DMS114 treated with DMSO at 0.1 percent for 48 hours (cell line): Measurements from ENCODE around the gene KLRG1.

Experiments
- DNase-seq: peaks from one replicate; lab custom pipeline; 2025; ENCODE audit not compliant: unreplicated experiment; lab: John Stamatoyannopoulos, UW

KLRG1 gene

DNA sequence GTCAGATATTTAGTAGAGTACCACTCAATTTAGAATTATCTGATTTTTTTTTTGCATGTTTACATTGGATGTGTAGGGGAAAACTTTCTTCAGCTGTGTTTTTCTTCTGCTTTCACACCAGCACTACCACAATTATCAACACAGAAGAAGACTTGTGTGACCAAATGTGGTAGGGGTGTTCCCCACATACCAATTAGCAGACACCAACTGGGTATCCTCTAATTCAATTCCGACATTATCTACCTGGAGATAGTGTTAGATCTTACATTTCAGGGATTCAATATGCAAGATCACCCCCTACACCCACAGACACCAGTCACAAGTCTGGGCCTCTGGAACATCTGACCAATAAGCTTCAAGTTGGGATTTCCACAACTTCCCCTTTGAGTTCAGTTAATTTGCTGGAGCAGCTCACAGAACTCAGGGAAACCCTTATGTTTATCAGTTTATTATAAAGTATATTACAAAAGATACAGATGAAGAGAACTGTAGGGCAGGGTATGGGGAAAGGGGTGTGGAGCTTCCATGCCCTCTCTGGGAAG lies 4.1 kb upstream of the KLRG1 start:
- DNase-seq: no peak

DNA sequence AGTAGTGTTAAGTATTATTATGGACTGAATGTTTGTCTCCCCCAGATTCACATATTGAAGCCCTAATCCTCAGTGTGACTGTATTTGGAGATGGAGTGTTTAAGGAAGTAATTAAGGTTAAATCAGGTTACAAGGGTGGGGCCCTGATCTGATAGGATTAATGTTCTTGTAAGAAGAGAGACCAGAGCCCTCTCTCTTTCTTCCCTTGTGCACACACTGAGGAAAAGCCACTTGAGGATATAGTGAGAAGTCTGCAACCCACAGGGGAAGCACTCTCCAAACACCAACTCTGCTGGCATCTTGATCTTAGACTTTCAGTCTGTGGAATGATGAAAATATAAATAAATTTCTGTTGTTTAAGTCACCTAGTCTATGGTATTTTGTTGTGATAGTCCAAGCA lies 2.2 kb upstream of the KLRG1 start:
- no peak for DNase-seq

DNA sequence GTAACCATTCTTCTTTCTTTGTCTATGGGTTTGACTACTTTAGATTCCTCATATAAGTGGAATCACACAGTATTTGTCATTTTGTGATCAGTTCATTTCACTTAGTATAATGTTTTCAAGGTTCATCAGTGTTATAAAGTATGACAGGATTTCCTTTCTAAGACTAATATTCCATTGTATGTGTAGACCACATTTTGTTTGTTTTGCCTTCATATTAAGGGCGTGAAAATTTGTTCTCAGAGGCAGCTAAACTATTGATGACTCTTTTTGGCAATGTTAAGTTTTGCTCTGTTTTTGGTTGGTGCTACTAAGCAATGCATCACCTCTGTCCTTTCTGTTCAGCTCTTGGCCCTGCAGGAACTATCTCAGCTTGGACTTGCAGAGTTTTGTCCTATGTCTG lies 1.7 kb upstream of the KLRG1 start:
- no peak for DNase-seq

DNA sequence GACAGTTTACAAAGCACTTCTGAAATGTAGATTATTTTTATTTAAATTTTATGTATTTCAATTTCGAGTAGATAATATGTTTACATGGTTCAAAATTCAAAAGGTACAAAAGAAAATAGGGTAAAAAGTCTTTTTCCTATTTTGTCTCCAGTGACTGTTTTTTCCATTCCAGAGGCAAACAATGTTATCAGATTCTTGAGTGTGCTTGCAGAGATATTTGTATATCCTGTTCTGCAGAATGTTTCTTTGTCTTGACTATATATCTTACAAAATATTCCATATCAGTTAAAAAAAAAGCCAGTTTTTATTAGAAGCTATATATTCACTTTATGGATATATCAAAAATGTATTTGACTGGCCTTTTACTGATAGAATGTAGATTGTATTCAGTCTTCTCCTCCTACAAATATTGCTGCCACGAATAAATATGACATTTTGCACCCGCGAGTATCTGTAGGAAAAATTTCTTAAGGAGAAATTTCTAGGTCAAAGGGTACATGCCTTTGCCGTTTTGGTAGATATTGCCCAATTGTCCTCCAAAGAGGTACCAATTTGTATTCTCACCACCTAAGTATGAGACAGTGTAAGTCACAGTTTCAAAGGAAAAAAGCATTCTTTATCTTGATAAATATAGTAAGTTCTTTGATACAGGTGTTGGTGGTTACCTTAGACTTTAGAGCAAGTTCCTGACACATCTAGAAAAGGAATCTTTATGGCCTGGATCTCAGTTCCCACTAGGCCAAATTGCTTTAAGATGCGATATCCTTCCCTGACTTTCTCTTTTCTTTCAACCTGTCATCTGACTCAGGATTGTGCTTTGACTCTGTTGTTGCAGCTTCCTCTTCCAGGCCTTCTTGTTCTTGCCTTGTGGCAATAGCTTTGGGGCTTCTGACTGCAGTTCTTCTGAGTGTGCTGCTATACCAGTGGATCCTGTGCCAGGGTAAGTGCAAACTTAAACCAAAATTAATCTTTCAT lies 2.3 kb downstream of the KLRG1 start:
- DNase-seq: no peak

DNA sequence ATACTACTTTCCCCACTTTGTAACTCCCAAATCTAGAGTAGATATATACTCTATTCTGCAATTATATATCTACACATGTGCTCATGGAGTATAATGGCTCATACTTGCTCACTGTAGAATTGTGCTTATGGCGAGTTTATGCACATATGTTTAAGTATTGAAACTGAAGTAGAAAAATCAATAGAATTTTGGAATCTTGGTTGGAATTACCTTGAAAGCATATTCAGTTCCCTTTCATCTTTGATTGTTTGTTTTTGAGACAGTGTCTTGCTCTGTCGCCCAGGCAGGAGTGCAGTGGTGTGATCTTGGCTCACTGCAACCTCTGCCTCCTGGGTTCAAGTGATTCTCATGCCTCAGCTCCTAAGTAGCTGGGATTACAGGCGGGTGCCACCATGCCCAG lies 4.5 kb downstream of the KLRG1 start:
- DNase-seq: no peak

DNA sequence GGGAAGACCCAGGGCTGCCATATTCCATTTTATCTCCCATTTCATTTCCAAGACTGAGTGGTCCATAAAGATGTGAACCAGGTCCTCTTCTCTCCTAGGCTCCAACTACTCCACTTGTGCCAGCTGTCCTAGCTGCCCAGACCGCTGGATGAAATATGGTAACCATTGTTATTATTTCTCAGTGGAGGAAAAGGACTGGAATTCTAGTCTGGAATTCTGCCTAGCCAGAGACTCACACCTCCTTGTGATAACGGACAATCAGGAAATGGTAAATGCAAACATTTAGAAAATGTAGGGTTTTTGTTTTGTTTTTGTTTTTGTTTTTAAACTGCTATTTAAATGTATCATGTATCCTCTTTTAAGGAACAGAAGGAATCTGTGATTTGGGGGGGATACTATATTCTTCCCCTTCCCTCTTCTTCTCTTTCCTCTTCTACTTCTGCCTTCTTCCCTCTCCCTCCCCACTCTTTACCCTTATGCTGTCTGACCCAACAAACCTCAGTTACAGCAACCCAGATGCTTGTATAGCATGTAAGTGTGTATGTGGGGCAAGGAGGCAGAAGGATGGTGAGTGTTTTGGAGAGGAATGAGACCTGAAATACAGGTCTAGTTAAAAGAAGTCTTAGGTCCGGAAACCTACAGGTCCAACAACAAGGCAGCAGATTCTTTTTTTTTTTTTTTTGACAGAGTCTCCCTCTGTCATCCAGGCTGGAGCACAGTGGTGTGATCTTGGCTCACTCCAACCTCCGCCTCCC lies 5.9 kb downstream of the KLRG1 start:
- DNase-seq: no peak

DNA sequence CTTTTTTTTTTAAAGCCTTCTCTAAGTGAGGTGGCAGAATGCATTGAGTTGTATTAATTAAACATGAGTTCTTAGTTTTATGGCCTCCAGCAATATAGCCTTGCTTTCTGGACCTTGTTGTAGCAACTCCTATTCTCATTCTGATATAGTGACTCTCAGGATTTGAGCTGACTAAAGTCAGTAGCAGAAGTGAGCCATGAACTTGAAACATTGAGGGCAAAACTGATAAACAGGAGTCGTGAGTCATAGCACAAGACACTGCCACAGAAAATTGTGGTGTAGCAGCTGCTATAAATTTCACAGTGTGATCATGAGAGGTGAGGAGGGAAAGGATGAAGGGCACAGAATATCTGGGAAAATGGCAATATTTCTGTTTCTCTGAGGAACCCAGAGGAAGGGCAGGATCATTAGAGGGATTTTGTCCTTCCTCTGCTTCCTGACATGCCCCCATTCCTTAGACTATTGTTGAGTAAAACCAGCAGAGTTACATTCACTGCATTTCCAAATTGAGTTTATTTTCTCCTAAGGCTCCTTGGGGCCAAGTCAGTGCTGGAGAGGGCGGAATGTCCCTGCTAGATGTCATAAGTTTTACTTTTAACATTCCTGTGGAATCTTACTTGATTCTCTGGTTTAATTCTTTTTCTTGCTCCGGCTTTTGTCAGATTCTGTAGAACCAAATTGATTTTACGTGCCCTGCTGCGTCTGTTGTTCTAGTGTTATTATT lies 7.5 kb downstream of the KLRG1 start:
- DNase-seq: no peak

DNA sequence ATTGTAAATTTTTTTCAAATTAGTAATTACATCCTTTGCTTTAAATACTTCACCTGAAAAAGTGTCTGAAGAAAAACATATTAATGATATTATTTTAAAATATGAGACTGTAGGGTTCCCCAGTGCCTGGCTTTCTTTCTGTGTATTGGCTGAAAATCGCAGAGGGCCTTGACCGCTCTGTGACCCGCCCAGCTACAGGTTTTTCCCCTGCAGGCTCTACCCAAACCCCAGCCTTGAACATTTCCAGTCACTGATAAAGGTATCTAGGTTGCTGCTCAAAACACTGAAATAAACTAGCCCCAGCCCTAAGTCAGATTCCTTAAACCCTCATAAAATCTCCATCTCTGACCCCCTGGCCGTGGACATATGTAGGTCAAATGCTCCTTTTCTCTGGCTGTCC lies 11.9 kb downstream of the KLRG1 start:
- DNase-seq: no peak

DNA sequence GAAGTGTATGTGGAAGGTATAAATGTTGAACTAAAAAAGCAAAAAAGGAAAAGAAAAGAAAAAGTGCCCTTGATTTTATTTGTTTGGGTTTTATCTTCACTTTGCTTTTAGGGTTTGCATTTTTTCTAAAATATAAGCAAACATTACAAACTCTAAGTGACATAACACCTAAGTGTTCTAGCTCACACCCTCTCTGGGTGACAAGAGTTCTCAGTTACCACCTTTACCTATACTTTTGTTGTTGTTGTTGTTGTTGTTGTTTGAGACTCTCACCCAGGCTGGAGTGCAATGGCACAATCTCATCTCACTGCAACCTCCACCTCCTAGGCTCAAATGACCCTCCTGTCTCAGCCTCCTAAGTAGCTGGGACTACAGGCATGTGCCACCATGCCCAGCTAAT lies 13.0 kb downstream of the KLRG1 start:
- no peak for DNase-seq

DNA sequence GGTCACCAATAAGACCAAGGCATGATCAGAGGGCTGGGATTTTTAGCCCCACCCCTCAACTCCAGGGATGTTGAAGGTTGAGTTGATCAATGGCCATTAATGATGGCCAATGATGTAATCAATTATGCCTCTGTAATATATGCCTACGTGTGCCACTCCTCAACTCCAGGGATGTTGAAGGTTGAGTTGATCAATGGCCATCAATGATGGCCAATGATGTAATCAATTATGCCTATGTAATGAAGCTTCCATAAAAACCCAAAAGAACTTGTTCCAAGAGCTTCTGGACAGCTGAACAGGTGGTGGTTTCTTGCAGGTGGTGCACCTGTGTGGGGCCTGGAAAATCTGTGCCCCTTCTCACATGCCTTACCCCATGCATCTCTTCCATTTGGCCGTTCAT lies 33.2 kb downstream of the KLRG1 start:
- DNase-seq: no peak

DNA sequence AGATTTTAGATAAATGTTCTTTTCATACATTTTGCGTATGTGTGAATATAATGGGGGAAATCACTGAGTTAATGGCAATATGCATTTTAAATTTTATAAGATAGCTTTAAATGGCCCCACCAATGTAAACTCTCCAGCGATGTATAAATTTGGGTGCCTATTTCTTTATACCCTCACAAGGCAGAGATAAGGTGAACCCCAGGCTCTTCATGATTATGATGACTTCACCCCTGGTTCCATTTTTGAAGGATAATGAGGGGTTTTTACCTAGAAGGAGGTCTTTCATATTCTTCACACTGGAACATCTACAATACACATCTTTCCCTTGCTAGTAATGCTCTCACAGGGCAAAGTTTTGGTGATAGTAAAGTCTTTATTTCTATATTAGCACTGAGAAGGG lies 35.2 kb downstream of the KLRG1 start:
- DNase-seq: no peak

DNA sequence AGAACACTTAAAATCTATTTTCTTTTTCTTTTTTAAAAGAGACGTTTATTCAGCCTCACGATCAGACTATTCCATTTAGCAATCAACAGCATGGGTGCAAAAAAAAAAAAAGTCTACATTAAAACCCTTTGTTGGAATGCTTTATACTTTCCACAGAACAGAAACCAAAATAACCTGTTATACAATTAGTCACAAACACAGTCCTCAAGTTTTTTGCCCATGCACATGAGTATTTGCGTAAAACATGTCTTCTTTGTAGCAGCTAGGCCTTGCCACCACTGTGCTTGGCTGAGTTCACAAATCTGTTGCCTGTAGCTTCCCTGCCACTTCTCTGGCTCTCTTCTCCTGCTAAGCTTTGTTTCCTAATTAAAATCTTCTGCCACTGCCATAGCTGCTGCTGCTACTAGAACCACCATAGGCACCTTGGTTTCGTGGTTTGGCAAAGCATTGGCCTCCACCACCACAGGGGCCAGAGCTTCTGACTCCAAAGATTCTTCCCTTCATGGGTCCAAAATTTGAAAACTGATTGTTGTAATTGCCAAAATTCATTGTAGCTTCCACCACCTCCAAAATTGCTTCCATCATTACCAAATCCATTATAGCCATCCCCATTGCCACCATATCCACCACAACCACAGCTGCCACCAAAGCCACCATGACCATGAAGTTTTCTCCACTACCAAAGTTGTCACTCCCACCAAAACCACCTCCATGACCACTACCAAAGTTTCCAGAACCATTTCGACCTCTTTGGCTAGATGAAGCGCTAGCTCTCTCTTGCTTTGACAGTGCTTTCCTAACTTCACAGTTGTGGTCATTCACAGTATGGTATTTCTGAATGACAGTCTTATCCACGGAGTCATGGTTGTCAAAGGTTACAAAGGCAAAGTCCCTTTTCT lies 38.1 kb downstream of the KLRG1 start:
- no peak for DNase-seq

DNA sequence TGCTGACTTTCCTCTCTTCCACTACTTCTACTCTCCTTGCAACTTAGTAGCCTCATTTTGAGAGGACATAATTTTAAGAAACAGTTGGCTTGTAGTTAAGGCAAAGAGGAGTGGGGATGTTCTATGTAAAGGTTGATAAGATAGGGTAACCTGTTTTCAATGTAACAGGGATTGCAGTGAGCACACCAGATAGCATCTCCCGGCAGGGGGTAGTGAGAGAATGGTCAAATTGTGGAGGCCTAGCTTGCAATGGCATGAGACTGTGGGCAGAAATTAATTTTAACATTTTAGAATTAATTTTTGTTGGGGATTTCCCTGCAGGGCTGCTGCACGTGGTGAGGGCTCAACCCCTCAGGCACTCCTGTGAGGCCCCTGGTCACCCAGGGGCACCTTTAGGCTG lies 41.4 kb downstream of the KLRG1 start:
- no peak for DNase-seq

DNA sequence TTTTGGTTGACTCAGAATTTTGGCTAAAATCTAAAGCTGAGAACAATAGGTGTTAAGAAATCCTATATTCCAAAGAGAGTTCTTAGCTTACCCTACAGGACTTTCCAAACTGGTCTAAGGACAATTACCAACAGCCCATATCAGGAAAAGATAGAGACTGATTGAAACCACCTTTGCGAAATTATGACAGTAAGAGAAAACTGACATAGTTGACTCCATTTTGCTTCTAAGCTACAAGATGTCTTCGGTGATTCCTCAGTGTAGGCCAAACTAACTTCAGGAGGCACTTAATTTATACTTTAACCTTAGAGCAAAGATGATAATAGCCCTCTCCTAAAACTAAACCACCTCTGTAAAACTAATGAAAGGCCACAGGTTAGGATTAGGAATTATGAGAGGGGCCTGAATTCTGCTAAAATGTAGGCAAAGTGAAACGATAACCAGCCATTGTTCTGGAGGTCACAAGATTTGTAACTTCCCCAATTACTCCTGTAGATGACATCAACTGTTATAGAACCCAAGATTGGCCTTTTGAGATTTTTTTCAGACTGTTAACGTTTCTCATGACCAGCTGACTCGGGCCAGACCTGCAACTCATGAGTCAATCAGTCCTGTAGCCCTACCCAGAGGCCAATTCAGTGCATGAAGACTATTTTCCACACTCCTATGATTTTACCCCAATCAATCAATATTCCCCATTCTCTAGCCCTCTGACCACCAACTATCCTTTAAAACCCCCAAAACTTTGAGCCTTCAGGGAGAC lies 43.0 kb downstream of the KLRG1 start:
- no peak for DNase-seq

DNA sequence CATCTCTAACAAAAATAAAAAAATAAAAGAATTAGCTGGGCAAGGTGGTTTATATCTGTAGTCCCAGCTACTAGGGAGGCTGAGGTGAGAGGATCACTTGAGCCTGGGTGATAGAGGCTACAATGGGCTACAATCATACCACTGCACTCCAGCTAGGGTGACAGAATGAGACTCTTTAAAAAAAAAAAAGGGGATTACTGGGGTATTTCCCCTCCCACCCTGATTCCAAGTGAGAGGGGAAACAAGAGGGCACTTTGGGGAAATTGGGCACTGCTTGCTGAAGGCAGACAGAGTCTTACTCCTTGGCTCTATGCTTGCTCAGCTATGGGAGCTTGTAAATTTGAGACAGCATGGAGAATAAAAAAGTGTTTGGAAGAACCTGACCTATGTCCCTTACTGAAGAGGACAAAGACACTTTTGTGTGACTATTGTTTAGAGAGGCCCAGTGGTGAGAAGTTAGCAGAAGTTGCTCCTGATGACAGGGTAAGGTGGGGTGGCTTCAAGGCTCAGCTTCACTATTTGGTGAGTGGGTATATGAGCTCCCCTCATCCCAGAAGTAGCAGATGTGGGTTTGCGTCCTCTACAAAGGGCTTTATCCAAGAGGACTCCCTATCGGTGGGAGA lies 44.0 kb downstream of the KLRG1 start:
- no peak for DNase-seq

DNA sequence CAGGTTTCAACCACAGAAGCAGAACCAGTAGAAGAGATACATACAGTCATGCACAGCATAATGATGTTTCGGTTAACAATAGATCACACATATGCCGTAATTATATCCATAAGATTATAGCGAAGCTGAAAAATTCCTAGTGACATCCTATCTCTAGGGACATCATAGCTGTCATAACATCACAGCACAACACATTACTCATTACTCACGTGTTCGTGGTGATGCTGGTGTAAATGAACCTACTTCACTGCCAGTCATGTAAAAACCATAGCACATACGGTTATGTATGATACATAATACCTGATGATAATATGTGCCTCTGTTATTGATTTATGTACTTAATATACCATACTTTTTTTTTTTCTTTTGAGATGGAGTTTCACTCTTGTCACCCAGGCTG lies 44.7 kb downstream of the KLRG1 start:
- DNase-seq: no peak

DNA sequence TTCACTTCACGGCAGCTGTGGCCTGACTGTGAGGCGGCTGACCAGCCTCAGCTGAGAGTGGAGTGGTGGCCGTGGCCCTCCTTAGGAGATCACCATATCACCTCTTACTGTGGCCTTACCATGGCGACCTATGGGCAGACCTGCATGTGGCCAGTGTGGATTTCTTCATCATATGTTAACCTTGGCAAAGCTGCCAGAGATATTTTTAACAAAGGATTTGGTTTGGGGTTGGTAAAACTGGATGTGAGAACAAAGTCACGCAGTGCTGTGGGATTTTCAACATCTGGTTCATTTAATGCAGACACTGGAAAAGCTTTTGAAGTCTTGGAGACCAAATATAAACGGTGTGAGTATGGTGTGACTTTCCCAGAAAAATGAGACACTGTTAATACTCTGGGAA lies 46.9 kb downstream of the KLRG1 start:
- no peak for DNase-seq

DNA sequence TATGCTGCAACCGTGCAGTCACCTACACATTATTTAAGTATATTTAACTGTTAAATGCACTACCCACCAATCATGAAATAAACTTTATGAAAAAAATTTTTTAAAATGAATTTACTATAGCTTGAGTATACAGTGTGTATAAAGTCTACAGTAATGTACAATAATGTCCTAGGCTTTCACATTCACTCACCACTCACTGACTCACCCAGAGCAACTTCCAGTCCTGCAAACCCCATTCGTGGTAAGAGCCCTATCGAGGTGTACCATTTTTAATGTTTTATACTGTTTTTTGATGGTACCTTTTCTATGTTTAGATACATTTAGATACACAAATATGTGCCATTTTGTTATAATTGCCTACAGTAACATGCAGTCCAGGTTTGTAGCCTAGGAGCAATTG lies 48.1 kb downstream of the KLRG1 start:
- no peak for DNase-seq

DNA sequence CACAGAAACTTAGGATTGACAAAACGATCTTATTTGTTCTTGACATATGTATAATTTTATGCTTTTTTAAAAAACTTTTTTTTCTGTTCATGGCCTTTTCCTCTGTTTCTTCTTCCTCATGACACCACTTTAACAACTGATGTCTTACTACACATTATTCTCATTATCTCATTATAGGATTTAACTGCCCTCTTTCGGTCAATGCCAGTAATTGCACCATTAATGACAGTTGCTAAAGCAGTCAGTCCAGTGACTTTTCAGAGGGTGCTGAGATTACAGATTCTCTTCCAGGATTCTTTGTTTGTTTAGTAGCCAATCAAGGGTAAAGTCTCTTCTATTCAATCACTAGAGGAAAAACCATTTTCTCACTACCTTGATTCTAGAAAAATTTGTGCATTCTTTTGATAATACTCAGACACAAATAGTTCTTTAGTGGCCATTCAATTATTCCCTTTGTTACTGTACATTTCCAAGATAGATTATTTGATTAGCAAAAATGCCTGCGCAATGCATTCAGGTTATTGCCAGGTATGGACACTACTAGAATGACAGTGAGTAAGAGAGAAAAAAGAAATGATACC lies 50.1 kb downstream of the KLRG1 start:
- peak; percentile 64 for DNase-seq
